Gastroesophageal sphincter (tissue), 3 donors: ENCODE data around the gene DSCAML1.

Experiments used
- CTCF ChIP-seq, 4 experiments: fragments of 200-600 bp in 2 of 4; fragments of 450-650 bp in 2 of 4; sonication (generic) in 1 of 4; IDR thresholded peaks; one replicate each; pipeline ENCODE4 v1.5.1; 2017 to 2019; ENCODE audit warnings: antibody characterized with exemption in 4 of 4, mild to moderate bottlenecking in 2 of 4, moderate library complexity in 2 of 4
- POLR2AphosphoS5 ChIP-seq: sonication (generic); formaldehyde crosslinking; IDR thresholded peaks from one replicate; pipeline ENCODE4 v1.6.1; 2017; ENCODE audit warnings: antibody characterized with exemption

- TF ChIP-seq CTCF (IDR thresholded peaks at IDR 0.05) (no peak), POLR2AphosphoS5 (no peak)
Observed at GRCh38 chr11:117466966-117467365, 330.1 kb downstream of the DSCAML1 start.
